Measurements from ENCODE around the gene VANGL2. TPM values are rescaled to one million over a fixed set of nuclear protein-coding genes. Genes with fewer than 3 reads are reported as not detected.
A peak's percentile ranks its signal among the peaks of the same experiment; 100 is the strongest.

Gene VANGL2
- polyA plus RNA-seq, 2 of the 4 experiments (the other 2 are of a cell fraction), result 3.9 to 4.1 TPM

- CTCF ChIA-PET, result interaction anchor here (1.0 to 7.8 kb wide), 3 partner anchors 15 to 109 kb away, joined by 3 to 76 read pairs (median 4); no protein-coding TSS in a partner anchor
- Histone ChIP-seq H3K9me3 (no peaks in the 10 kb centered on the region), H3K4me1 (peaks cover 10% of the 10 kb centered on the region; the same call in 2 of the 3 replicates), H3K4me3 (no peak overlapping the region), H3K27ac (no peak overlapping the region; a peak in 1 of 6 replicates), H3K4me2 (no peak overlapping the region)
- ATAC-seq, result no peak
- POLR2A ChIA-PET, result no interaction called here
- TF ChIP-seq, protein P1, sequence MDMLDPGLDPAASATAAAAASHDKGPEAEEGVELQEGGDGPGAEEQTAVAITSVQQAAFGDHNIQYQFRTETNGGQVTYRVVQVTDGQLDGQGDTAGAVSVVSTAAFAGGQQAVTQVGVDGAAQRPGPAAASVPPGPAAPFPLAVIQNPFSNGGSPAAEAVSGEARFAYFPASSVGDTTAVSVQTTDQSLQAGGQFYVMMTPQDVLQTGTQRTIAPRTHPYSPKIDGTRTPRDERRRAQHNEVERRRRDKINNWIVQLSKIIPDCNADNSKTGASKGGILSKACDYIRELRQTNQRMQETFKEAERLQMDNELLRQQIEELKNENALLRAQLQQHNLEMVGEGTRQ (IDR thresholded peaks at IDR 0.05), result no peak
- TF ChIP-seq, protein P2, sequence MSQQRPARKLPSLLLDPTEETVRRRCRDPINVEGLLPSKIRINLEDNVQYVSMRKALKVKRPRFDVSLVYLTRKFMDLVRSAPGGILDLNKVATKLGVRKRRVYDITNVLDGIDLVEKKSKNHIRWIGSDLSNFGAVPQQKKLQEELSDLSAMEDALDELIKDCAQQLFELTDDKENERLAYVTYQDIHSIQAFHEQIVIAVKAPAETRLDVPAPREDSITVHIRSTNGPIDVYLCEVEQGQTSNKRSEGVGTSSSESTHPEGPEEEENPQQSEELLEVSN (IDR thresholded peaks at IDR 0.05; ENCODE audit: borderline replicate concordance, low read depth), result no peak
- TF ChIP-seq POLR2A (IDR thresholded peaks at IDR 0.05; ENCODE audit: low read length), result no peak
- TF ChIP-seq, protein P3, sequence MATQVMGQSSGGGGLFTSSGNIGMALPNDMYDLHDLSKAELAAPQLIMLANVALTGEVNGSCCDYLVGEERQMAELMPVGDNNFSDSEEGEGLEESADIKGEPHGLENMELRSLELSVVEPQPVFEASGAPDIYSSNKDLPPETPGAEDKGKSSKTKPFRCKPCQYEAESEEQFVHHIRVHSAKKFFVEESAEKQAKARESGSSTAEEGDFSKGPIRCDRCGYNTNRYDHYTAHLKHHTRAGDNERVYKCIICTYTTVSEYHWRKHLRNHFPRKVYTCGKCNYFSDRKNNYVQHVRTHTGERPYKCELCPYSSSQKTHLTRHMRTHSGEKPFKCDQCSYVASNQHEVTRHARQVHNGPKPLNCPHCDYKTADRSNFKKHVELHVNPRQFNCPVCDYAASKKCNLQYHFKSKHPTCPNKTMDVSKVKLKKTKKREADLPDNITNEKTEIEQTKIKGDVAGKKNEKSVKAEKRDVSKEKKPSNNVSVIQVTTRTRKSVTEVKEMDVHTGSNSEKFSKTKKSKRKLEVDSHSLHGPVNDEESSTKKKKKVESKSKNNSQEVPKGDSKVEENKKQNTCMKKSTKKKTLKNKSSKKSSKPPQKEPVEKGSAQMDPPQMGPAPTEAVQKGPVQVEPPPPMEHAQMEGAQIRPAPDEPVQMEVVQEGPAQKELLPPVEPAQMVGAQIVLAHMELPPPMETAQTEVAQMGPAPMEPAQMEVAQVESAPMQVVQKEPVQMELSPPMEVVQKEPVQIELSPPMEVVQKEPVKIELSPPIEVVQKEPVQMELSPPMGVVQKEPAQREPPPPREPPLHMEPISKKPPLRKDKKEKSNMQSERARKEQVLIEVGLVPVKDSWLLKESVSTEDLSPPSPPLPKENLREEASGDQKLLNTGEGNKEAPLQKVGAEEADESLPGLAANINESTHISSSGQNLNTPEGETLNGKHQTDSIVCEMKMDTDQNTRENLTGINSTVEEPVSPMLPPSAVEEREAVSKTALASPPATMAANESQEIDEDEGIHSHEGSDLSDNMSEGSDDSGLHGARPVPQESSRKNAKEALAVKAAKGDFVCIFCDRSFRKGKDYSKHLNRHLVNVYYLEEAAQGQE (IDR thresholded peaks at IDR 0.05), result no peak
- no peak for TF ChIP-seq MYC (IDR thresholded peaks at IDR 0.05; ENCODE audit: borderline replicate concordance, low read length)
- TF ChIP-seq ZFP36 (IDR thresholded peaks at IDR 0.05; ENCODE audit: borderline replicate concordance, partially characterized antibody), result no peak
- TF ChIP-seq ESRRA (IDR thresholded peaks at IDR 0.05; ENCODE audit: borderline replicate concordance, low read length), result no peak
- TF ChIP-seq GATA3 (IDR thresholded peaks at IDR 0.05; ENCODE audit: borderline replicate concordance), result no peak
- TF ChIP-seq, protein P4, sequence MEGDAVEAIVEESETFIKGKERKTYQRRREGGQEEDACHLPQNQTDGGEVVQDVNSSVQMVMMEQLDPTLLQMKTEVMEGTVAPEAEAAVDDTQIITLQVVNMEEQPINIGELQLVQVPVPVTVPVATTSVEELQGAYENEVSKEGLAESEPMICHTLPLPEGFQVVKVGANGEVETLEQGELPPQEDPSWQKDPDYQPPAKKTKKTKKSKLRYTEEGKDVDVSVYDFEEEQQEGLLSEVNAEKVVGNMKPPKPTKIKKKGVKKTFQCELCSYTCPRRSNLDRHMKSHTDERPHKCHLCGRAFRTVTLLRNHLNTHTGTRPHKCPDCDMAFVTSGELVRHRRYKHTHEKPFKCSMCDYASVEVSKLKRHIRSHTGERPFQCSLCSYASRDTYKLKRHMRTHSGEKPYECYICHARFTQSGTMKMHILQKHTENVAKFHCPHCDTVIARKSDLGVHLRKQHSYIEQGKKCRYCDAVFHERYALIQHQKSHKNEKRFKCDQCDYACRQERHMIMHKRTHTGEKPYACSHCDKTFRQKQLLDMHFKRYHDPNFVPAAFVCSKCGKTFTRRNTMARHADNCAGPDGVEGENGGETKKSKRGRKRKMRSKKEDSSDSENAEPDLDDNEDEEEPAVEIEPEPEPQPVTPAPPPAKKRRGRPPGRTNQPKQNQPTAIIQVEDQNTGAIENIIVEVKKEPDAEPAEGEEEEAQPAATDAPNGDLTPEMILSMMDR (IDR thresholded peaks at IDR 0.05), result no peak
- TF ChIP-seq, protein P5, sequence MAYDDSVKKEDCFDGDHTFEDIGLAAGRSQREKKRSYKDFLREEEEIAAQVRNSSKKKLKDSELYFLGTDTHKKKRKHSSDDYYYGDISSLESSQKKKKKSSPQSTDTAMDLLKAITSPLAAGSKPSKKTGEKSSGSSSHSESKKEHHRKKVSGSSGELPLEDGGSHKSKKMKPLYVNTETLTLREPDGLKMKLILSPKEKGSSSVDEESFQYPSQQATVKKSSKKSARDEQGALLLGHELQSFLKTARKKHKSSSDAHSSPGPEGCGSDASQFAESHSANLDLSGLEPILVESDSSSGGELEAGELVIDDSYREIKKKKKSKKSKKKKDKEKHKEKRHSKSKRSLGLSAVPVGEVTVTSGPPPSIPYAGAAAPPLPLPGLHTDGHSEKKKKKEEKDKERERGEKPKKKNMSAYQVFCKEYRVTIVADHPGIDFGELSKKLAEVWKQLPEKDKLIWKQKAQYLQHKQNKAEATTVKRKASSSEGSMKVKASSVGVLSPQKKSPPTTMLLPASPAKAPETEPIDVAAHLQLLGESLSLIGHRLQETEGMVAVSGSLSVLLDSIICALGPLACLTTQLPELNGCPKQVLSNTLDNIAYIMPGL (CRISPR knock-in tag; IDR thresholded peaks at IDR 0.05; ENCODE audit: borderline replicate concordance), result no peak
- no peak for TF ChIP-seq EHF (CRISPR knock-in tag; IDR thresholded peaks at IDR 0.05)
- no peak for TF ChIP-seq FOXS1 (CRISPR knock-in tag; IDR thresholded peaks at IDR 0.05)
- TF ChIP-seq FOSB (CRISPR knock-in tag; IDR thresholded peaks at IDR 0.05), result no peak
- no peak for TF ChIP-seq KDM1A (IDR thresholded peaks at IDR 0.05; ENCODE audit: low read depth)
- no peak for TF ChIP-seq JUNB (IDR thresholded peaks at IDR 0.05)
- no peak for FAIRE-seq
- no peak for DNase-seq (ENCODE audit: low read depth in 1 of 2, low spot score in 1 of 2)
- WGBS (ENCODE audit: missing lambda C conversion rate), result 91% methylated on average over 2 of the region's 2 CpGs
These were observed 39.2 kb upstream of the VANGL2 start for GRCh38 chr1:160361199-160361598.

- H3K27ac ChIP-seq, result peak overlapping the region; percentile 42 to 65; a peak in 5 of 6 replicates
- FAIRE-seq (no peak), ATAC-seq (no peak), DNase-seq (ENCODE audit: low read depth in 1 of 2, low spot score in 1 of 2) (no peak)
- H3K4me3 ChIP-seq, result no peak overlapping the region
- CTCF ChIA-PET, result interaction anchor here (0.6 to 7.8 kb wide), 4 partner anchors 9 to 232 kb away, joined by 3 to 76 read pairs (median 10); no protein-coding TSS in a partner anchor
- no peak overlapping the region for H3K4me2 ChIP-seq
- POLR2A ChIA-PET, result interaction anchor here (0.6 kb wide), 1 partner anchor 15 kb away, joined by 4 read pairs; no protein-coding TSS in a partner anchor
- H3K4me1 ChIP-seq, result peaks cover 10% of the 10 kb centered on the region; the same call in 2 of the 3 replicates
- WGBS (ENCODE audit: missing lambda C conversion rate), result 77% methylated on average over 4 of the region's 4 CpGs
- no peaks in the 10 kb centered on the region for H3K9me3 ChIP-seq
- no peak for TF ChIP-seq NFE2L2 (conservative IDR thresholded peaks at IDR 0.05; ENCODE audit: low read length)
- no peak for TF ChIP-seq RCOR1 (IDR thresholded peaks at IDR 0.05; ENCODE audit: low read depth, low read length)
- TF ChIP-seq ELK1 (IDR thresholded peaks at IDR 0.05; ENCODE audit: low read depth, low read length), result no peak
- TF ChIP-seq CHD2 (IDR thresholded peaks at IDR 0.05; ENCODE audit: low read length, partially characterized antibody), result no peak
- no peak for TF ChIP-seq KDM5A (IDR thresholded peaks at IDR 0.05)
- no peak for TF ChIP-seq HOXA7 (CRISPR knock-in tag; IDR thresholded peaks at IDR 0.05)
- no peak for TF ChIP-seq MYC (IDR thresholded peaks at IDR 0.05; ENCODE audit: borderline replicate concordance, low read length)
- no peak for TF ChIP-seq ZFP36 (IDR thresholded peaks at IDR 0.05; ENCODE audit: borderline replicate concordance, partially characterized antibody)
- TF ChIP-seq POLR2A (IDR thresholded peaks at IDR 0.05; ENCODE audit: low read length), result no peak
- TF ChIP-seq, protein P2 (IDR thresholded peaks at IDR 0.05; ENCODE audit: borderline replicate concordance, low read depth), result no peak
- no peak for TF ChIP-seq RNF2 (IDR thresholded peaks at IDR 0.05; ENCODE audit: borderline replicate concordance, low read depth)
- no peak for TF ChIP-seq RFX5 (IDR thresholded peaks at IDR 0.05)
- TF ChIP-seq HOXB5 (CRISPR knock-in tag; IDR thresholded peaks at IDR 0.05), result no peak
- TF ChIP-seq, protein P6, sequence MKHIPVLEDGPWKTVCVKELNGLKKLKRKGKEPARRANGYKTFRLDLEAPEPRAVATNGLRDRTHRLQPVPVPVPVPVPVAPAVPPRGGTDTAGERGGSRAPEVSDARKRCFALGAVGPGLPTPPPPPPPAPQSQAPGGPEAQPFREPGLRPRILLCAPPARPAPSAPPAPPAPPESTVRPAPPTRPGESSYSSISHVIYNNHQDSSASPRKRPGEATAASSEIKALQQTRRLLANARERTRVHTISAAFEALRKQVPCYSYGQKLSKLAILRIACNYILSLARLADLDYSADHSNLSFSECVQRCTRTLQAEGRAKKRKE (CRISPR knock-in tag; IDR thresholded peaks at IDR 0.05; ENCODE audit: low read depth), result no peak
These were observed 38.6 kb upstream of the VANGL2 start for GRCh38 chr1:160361814-160362167.

Measured in A549 (cell line).